ENCODE measurements around the gene MITD1.
"Not testable (repeated sequence)": the region's sequence is repeated elsewhere in the genome, so short reads cannot be mapped to it uniquely, and the experiment has no call there.

GRCh38 chr2:99192364-99192763, 11.5 kb upstream of the MITD1 start:
- not testable (repeated sequence) for TF ChIP-seq CTCF, POLR2A (IDR thresholded peaks at IDR 0.05)

Measured in adrenal gland (tissue), 5 donors.